Right forelimb (tissue), 1 donor: ENCODE results near the gene CLIP1.
"Not testable (repeated sequence)": the region's sequence is repeated elsewhere in the genome, so short reads cannot be mapped to it uniquely, and the experiment has no call there.

Experiments used
- DNase-seq: peaks from one replicate; pipeline ENCODE4 v3.0.0-alpha.2; 2018

The CLIP1 gene

GRCh38 chr12:122394626-122395194 is 27.8 kb downstream of the CLIP1 start:
- DNase-seq, result no peak

- no peak for DNase-seq
Observed at GRCh38 chr12:122393817-122394216, 28.7 kb downstream of the CLIP1 start.

GRCh38 chr12:122392411-122392810 is 30.1 kb downstream of the CLIP1 start:
- no peak for DNase-seq

GRCh38 chr12:122389677-122390076 is 32.8 kb downstream of the CLIP1 start:
- no peak for DNase-seq

GRCh38 chr12:122387887-122388286 is 34.6 kb downstream of the CLIP1 start:
- no peak for DNase-seq

GRCh38 chr12:122385171-122386016 is 37.1 kb downstream of the CLIP1 start:
- no peak for DNase-seq

- DNase-seq, result no peak
Observed at GRCh38 chr12:122382919-122383350, 39.5 kb downstream of the CLIP1 start.

- DNase-seq, result no peak
Observed at GRCh38 chr12:122381021-122381420, 41.4 kb downstream of the CLIP1 start.

- DNase-seq, result not testable (repeated sequence)
Observed at GRCh38 chr12:122376751-122377150, 45.7 kb downstream of the CLIP1 start.

- DNase-seq, result no peak
Observed at GRCh38 chr12:122374707-122375106, 47.8 kb downstream of the CLIP1 start.

- DNase-seq, result no peak
Observed at GRCh38 chr12:122371475-122372045, 50.9 kb downstream of the CLIP1 start.

GRCh38 chr12:122368361-122369073 is 54.0 kb downstream of the CLIP1 start:
- DNase-seq, result no peak

- DNase-seq, result not testable (repeated sequence)
Observed at GRCh38 chr12:122367632-122368031, 54.8 kb downstream of the CLIP1 start.

GRCh38 chr12:122366685-122367475 is 55.6 kb downstream of the CLIP1 start:
- no peak for DNase-seq

GRCh38 chr12:122365226-122365625 is 57.2 kb downstream of the CLIP1 start:
- not testable (repeated sequence) for DNase-seq

- DNase-seq, result no peak
Observed at GRCh38 chr12:122363782-122364181, 58.7 kb downstream of the CLIP1 start.

- DNase-seq, result no peak
Observed at GRCh38 chr12:122362755-122363154, 59.7 kb downstream of the CLIP1 start.

- DNase-seq, result not testable (repeated sequence)
Observed at GRCh38 chr12:122358403-122358802, 64.1 kb downstream of the CLIP1 start.

- DNase-seq, result not testable (repeated sequence)
Observed at GRCh38 chr12:122357536-122357935, 64.9 kb downstream of the CLIP1 start.

GRCh38 chr12:122356991-122357390 is 65.5 kb downstream of the CLIP1 start:
- not testable (repeated sequence) for DNase-seq

GRCh38 chr12:122356192-122356635 is 66.3 kb downstream of the CLIP1 start:
- DNase-seq, result peak; percentile 48

GRCh38 chr12:122355706-122356105 is 66.8 kb downstream of the CLIP1 start:
- DNase-seq, result no peak
